Mucosa of gallbladder (tissue), 1 donor: ENCODE measurements around the gene URI1. TPM values are rescaled to one million over a fixed set of nuclear protein-coding genes. Genes with fewer than 3 reads are reported as not detected.
"Not testable (repeated sequence)": the region's sequence is repeated elsewhere in the genome, so short reads cannot be mapped to it uniquely, and the experiment has no call there.

Experiments used
- DNase-seq: peaks from one replicate; pipeline ENCODE4 v3.0.0-alpha.2; 2020; ENCODE audit warnings: low spot score
- total RNA-seq: library from RNA; stranded (reverse); gene quantifications from one replicate; pipeline ENCODE4 v1.2.1, GENCODE V29; 2021
- donor health status: DM: no; HTN: no; CAD: no.

Gene URI1, protein sequence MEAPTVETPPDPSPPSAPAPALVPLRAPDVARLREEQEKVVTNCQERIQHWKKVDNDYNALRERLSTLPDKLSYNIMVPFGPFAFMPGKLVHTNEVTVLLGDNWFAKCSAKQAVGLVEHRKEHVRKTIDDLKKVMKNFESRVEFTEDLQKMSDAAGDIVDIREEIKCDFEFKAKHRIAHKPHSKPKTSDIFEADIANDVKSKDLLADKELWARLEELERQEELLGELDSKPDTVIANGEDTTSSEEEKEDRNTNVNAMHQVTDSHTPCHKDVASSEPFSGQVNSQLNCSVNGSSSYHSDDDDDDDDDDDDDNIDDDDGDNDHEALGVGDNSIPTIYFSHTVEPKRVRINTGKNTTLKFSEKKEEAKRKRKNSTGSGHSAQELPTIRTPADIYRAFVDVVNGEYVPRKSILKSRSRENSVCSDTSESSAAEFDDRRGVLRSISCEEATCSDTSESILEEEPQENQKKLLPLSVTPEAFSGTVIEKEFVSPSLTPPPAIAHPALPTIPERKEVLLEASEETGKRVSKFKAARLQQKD
- 42.5 TPM for total RNA-seq

DNA sequence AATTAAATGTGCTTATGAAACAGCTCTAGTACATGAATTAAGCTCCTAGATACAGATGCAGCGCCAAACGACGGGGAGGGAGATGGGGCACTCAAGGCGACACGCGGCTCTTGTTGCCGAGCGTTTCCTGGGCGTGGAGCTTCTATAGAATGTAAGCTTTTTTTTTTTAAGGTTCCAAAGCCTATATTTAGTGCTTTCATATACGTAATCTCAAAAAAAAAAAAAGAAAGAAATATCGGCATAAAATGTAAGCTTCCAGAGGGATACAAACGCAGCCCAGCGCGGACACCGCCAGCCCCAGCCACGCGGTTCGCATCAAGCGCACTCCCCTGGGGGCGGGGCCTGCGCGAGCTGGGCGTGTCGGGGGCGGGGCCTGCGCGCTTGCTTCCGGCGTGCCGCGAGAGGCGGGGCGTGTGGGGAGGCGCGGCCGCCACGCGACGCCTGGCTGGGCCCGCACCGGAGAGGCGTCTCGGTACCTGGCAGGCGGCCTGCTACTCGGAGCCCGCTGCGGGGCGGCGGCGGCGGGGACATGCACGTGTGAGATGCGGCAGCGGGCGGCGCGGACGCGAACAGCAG, at the start of gene URI1:
Gene URI1, plus strand, starts transcription at position 412 of the 576 bp plus-strand sequence. CDS start 309 bp downstream, outside the sequence.
- DNase-seq = peak; percentile 92

DNA sequence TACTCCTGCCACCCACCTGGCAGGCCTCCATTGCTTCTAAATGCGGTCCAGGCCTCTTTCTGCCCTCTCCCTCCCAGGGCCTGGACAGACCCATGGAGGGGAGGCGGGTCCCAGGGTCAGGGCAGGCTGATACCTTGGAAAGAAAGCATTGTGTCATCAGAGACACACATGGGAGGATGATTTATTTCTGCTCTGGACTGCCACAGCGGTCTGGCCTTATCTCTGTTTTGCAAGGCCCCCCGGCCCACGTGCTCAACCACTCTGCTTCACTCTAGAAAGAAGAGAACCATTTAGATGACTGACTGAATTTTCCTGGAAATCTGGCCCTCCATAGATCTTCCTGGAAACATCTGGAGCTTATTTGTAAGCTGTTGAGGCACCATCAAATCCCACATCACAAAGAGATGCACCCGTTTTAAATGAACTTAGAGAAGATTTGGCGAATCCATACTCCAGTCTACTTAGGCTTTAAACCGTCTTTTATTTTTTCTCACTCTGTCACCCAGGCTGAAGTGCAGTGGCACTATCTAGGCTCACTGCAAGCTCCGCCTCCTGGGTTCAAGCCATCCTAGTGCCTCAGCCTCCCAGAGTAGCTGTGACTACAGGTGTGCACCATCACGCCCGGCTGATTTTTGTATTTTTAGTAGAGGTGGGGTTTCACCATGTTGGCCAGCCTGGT, 48.3 kb upstream of the URI1 start:
- no peak for DNase-seq

DNA sequence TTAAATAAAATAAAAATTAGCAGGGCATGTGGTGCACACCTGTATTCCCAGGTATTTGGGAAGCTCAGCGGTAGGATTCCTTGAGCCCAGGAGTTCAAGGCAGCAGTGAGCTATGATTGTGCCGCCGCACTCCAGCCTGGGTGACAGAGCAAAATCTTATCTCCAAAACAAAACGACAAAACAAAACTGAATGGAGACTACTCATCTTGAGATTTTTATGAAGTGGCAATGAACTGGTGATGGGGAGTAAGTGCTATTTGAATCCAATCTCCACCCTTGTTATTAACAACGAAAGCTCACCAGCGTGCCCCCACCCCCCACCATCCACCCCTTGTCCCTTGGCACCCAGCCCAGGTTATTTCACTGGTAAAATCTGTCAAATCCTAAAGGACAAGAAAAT, 45.2 kb upstream of the URI1 start:
- DNase-seq = no peak

DNA sequence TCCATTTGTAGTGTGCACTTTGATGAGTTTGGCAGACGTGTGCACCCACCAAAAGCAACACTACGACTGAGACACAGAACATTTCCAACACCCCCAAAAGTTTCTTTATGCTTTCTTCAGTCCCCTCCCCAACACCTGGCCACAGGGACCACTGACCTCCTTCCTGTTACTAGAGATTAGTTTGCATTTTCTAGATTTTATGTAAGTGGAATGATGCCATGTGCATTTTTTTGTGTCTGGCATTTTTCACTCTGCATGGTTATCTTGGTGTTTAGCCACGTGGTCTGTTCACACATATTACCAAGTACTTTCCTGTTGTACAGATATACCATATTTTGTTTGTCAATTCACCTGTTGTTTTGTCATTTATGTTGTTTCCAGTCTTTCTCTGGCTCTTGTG, 44.6 kb upstream of the URI1 start:
- no peak for DNase-seq

DNA sequence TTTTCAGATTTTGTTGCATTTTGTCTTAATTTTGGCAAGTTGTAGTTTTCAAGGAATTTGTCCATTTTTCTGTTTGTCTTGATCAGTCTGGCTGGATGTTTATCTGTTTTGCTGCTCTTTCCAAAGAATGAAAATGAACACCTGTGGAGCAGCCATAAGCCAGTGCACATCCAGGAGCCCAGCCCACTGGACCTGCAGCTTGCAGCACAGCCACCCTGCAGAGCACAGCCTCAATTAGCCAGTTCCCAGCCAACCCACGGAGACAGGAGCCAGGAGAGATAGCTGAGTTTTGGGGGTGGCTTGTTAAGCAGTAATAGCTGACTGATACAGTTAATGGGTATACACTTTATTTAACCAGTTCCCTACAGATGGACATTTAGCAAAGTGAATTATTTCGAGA, 38.0 kb upstream of the URI1 start:
- no peak for DNase-seq

DNA sequence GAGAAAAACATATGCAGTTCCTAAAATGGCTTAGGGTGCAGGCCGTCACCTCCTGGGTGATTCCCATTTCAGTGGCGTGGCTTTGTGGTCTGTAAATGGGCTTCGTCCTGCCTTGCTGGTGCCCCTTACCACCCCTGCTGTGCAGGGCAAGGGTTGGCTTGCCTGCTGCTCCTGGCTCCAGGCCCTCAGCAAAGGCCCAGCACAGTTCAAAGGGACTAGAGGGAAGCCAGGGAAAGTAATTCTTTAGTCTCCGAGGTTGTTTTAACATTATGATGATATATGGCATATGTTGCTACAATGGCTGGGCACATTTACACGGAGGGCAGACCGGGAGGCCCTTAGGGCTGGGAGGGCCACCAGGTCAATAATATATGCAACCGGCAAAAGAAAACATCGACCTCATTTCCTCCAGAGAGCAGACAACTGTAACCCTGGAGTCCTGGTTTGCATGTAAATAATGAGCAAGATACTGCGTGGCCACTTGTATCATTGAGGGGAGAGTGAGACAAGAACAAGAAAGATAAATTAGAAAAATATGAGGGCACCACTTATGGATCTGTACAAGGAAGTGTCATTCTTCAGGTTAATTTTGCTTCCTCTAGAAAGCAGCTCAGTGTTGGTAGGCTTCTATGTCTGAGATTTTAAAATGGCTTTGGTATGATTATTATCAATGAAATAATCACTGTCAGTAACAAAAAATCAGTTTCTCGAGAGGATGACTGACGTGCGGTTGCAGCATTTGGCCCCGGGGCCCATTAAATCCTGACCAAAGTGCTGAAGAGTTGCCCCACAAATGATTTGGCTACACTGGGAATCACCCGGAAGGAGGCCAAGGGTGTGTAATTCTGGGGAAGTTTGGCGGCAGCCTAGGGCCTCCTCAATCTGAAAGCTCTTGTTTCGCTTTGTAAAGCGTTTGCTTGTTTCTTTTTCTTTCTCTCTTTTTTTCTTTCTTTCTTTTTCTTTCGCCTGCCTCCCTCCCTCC, 32.8 kb upstream of the URI1 start:
- DNase-seq = no peak

DNA sequence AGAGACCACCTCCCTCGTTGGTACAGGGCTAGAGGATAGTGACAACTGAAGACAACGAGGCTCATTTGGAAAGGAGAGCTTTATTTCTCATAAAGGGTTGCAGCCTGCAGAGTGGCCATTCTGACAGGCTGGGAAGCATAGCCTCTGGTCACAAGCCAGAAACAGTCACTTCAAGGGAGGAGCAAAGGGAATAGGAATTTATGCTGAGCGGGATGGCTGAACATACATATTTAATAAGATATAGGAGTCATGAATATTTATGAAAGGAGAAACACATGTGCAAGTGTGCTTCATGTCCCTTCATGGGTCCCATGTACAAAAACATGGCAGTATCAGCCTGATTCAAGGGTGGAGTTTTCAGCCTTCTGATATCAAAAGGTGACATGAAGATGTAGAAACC, 27.1 kb upstream of the URI1 start:
- DNase-seq = no peak

DNA sequence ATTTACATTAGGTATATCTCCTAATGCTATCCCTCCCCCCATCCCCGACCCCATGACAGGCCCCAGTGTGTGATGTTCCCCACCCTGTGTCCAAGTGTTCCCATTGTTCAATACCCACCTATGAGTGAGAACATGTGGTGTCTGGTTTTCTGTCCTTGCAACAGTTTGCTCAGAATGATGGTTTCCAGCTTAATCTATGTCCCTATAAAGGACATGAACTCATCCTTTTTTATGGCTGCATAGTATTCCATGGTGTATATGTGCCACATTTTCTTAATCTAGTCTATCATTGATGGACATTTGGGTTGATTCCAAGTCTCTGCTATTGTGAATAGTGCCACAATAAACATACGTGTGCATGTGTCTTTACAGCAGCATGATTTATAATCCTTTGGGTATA, 26.2 kb upstream of the URI1 start:
- DNase-seq = not testable (repeated sequence)

DNA sequence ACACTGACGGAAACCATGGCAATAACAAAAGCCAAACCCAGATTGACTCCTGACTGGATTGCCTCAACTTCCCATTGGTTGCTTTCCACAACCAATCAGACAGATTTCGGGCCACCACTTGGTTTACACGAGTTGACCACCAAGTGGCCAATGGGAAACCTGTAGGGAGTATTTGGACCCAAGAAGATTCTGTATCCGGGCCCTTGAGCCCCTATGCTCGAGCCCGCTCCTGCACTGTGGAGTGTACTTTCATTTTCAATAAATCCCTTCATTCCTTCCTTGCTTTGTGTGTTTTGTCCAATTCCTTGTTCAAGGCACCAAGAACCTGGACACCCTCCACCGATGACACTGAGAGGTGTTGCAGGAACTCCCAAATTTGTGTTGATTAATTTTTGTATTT, 24.1 kb upstream of the URI1 start:
- DNase-seq = no peak

DNA sequence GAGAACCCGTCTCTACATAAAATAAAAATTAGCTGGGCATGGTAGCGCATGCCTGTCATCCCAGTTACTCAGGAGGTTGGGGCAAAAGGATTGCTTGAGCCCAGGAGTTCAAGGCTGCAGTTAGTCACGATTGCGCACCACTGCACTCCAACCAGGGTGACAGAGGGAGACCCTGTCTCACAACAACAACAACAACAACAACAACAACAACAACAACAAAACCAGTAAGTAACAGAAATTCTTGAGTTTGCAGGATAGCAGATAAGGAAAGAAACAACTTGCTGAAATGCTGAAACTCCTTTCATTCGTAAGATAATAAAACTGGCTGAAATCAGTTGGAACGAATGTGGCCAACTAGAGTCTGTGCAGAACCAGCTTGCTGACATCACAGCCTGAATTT, 23.1 kb upstream of the URI1 start:
- DNase-seq = no peak

DNA sequence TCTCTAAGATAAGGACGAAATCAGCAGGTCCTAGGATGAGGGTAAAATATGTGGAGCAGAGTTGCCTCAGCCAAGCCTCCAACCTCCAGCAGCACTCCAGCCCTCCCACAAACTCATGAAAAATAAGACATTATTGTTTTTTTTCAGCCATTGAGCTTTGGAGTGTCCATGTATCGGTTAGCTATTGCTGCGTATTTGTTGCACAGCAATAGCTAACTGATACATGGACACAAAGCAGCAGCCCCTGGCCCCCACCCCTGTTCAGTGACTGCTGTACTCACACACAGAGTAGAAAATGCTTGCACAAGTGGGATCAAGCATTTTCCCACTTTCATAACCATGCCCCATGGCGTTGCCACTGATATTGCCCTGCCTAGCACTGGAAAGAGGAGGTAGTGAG, 19.1 kb upstream of the URI1 start:
- no peak for DNase-seq

DNA sequence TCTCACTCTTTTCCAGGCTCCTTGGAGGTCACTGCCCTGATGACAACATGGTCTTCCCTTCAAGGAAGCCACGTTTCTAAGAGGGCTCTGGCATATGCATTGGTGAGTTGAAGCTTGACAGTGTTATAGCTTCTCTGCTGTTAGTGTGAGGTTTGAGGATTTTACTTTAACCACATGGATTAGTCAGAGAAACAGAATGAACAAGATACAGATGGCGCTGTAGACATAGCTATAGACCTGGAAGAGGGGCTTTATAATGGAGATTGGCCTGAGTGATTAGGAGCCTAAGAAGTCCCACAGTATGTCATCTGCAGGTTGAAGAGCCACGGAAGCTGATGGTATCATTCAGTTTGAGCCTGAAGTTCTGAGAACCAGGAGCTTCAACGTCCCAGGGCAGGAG, 18.4 kb upstream of the URI1 start:
- no peak for DNase-seq

DNA sequence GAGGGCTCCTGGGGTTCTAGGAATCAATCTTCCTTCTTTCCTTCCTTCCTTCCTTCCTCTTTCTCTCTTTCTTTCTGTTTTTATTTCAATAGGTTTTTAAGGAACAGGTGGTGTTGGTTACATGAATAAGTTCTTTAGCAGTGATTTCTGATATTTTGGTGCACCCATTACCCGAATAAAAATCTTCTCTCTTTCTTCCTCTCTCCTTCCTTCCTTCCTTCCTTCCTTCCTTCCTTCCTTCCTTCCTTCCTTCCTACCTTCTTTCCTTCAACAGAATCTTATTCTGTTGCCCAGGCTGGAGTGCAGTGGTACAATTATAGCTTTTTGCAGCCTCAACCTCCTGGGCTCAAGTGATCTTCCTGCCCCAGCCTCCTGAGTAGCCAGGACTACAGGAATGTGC, 16.0 kb upstream of the URI1 start:
- no peak for DNase-seq

DNA sequence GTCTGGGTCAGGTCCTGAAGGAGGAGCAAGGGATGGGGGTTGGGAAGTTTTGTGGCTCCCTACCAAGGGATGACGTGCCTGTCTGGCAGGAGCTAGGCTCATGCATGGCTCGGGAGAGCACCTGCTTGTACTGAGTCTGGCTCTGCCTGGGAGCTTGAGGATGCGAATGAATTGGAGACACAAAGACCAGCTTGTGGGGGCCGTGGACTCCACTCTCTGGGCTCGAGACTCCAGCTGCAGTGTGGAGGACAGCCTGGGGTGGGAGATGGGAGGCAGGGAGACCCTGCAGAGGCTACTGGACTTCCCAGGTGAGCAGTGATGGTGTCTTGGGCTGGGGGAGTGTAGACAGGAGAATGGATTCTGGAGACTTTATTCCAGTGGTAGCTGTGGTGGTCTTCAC, 15.2 kb upstream of the URI1 start:
- DNase-seq = no peak

DNA sequence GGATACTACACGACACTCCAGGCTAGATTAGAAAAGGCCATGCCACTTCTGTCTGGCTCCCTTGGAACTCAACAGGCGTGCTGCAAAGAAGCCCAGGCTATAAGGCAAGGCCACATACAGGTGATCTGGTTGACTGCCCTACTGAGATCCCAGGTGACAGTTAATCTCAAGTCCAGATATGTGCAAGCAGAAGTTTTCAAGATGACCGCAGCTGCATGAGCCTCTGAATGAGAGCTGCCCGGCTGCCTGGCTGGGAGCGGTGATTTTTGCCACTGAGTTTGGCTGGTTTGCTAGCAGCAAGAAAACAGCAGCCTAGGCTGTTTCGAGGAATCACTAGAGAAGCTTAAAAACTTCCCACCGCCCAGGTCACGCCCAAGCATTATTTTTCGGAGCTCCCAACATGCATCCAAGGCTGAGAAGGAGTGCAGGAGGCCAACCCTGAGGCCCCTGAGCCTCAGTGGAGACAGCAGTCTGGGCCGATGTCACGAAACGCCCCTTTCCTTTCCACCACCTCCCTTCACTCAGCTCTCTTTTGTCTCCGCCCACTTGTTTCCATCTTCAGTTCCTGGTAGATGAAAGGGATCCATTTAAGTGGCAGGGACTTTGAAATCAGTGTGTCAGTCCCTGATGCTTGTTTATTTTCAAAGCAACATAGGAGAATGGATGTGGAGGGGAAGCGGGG, 14.0 kb upstream of the URI1 start:
- no peak for DNase-seq

DNA sequence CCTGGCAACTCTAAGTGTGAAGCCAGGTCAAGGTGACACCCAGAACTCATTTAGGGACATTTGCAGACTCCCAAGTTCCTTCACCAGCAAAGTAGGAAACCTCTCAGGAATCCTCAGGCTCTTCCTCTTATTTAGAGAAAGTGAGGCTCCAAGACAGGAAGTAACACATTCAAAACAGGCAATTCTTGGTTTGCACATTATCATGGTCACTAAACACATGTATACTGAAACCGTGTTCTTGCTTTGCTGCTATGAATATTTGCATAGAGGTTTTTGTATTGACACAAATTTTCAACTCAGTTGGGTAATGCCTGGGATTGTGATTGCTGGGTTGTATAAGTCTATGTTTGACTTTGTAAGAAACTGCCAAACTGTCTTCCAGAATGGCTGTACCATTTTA, 13.2 kb upstream of the URI1 start:
- no peak for DNase-seq

DNA sequence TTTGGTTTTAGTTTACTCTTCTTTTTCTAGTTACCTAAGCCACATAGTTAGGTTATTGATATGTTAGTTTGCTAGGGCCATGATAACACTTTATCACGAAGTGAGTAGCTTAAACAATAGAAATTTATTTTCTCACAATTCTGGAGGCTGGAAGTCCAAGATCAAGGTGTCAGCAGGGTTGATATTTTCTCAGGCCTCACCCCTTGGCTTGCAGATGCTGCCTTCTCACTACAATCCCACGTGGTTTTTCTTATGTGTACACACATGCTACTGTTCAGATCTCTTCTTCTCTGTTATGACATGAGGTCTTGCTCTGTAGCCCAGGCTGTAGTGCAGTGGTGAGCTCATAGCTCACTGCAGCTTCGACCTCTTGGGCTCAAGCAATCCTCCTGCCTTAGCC, 7.8 kb upstream of the URI1 start:
- DNase-seq = no peak

DNA sequence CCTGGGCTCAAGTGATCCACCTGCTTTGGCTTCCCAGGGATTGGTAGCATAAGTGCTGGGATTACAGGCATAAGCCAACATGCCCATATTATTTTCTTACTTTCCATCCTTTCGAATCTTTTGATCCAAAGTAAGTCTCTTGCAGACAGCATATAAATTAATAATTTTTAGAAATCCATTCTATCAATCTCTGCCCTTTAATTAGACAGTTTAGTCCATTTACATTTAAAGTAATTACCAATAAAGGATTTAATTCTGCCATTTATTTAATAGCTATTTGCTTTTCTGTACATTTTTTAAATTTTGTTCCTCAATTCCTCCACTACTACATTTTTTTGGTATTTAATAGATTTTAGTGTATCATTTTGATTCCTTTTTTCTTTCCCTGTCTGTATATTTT, 7.3 kb upstream of the URI1 start:
- DNase-seq = no peak

DNA sequence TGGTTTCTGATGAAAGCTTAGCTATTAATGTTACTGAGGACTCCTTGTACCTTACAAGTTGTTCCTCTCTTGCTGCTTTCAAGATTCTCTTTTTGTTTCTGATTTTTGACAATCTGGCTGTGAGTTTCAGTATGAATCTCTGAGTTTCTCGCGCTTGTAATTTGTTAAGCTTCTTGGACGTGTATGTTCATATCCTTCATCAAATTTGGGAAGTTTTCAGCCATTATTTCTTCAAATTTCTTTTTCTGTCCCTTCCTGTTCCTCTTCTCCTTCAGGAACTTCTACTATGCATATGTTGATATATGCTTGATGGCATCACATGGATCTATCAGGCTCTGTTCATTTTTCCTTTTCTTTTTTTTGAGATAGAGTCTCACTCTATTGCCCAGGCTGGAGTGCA, 5.6 kb upstream of the URI1 start:
- DNase-seq = no peak

DNA sequence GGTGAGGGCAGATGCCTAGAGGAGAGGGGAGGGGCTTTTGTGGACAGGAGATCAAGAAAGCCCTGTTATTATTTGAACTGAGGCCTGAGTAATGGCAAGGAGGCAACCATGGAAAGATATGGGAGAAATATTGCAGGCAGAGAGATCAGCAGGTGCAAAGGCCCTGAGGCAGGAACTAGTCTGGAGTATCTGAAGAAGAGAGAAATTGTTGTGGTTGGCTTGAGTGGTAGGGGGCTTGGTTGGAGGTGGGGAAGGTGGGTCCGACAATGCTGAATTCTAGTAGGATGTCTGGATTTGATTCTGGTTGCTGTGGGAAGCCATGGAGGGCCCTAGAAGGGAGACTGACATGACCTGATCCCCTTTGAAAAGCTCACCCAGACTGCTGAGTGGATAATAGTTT, 2.4 kb upstream of the URI1 start:
- DNase-seq = no peak

DNA sequence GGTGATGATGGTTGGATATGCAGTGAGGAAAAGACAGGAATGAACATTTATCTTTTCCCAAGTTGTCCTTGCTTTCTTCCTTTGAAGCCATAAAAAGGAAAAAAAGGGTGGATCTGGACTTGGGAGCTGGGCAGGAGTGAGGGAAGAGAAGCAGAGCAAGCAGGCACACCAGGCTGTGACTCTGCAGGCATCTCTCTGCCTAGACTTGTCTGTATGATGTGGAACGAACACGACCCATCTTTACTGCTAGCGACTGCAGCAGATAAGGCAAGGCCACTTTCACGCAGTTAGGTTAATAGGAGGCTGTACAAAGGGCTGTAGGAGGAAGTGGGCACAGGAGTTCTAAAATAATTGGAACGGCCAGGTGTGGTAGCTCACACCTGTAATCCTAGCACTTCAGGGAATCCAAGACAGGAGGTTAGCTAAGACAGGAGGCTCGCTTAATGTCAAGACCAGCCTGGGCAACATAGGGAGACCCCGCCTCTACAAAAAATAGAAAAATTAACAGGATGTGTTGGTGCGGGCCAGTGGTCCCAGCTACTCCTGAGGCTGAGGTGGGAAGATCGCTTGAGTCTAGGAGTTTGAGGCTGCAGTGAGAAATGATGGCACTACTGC, 961 bp upstream of the URI1 start:
- DNase-seq = no peak
